H1 (cell line): ENCODE measurements around the gene XAF1. TPM values are rescaled to one million over a fixed set of nuclear protein-coding genes. Genes with fewer than 3 reads are reported as not detected.

Experiments used
- JUND ChIP-seq: IDR thresholded peaks from 2 replicates; pipeline ENCODE4 v1.6.1; 2011; ENCODE audit warnings: mild to moderate bottlenecking, improper control_type of control experiment, low read length
- MAFK ChIP-seq: IDR thresholded peaks from 2 replicates; pipeline ENCODE4 v1.6.1; 2012; ENCODE audit warnings: low read depth, mild to moderate bottlenecking, improper control_type of control experiment, low read length
- SP1 ChIP-seq: IDR thresholded peaks from 2 replicates; pipeline ENCODE4 v1.6.1; 2011; ENCODE audit warnings: low read depth, low read length
- polyA plus RNA-seq, 7 experiments: library from polyadenylated mRNA; depleted of rRNA in 3 of 7; stranded (reverse) in 5 of 7; unstranded in 2 of 7; fragments of >200 nt in 5 of 7; fragments of 200-250 nt in 2 of 7; gene quantifications; 1 replicate in 5 of 7; 2 replicates in 1 of 7; 4 replicates in 1 of 7; pipeline versions ENCODE4 v1.2.1 to v1.2.3, GENCODE V29; 2011 to 2013; ENCODE audit warnings: missing spikeins in 2 of 7, mixed read lengths in 2 of 7
- total RNA-seq: library from RNA; stranded (reverse); fragmentation: NEBNext Ultra II Directional; extraction: Animal tissue kit (Norgen Biotek cat#: 25700); gene quantifications from 2 replicates; pipeline ENCODE4 v1.2.1, GENCODE V29; 2021

The XAF1 gene
- total and polyA plus RNA-seq, 2 of the 8 experiments (the other 6 are each of a cell fraction or from before 2014, with no cell fraction given): not detected

DNA sequence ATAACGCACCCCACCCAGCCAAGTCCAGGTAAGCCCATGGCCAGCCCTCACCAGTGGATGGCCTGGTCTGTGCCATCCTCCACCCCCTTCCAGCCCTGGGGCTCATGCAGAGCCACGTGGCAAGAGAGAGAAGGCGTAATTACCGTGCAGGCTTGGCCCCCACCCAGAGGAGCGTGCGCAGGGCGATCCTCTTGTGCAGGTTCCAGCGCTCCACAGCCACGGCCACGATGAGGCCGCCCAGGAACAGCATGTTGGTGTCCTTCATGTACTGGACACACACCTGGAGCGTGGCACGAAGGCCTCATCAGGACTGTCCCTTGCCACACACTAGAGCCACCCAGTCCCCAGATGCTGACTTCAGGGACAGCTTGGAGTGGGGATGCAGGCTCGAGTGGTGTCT is 49.3 kb upstream of the XAF1 start (continued):
- no peak for TF ChIP-seq JUND
- no peak for TF ChIP-seq SP1
- no peak for TF ChIP-seq MAFK
